HepG2 (cell line): ENCODE measurements around the gene ITGB5. TPM values are rescaled to one million over a fixed set of nuclear protein-coding genes. Genes with fewer than 3 reads are reported as not detected.

Experiments
- AKAP8 ChIP-seq: sonication (generic); formaldehyde crosslinking; IDR thresholded peaks from 2 replicates; pipeline ENCODE4 v1.5.1; 2020; ENCODE audit warnings: mild to moderate bottlenecking, missing genetic modification reagents
- GPBP1L1 ChIP-seq: sonication (generic); formaldehyde crosslinking; IDR thresholded peaks from 2 replicates; pipeline ENCODE4 v1.5.0; 2020; ENCODE audit warnings: mild to moderate bottlenecking, missing genetic modification reagents
- SNAPC4 ChIP-seq: sonication (generic); formaldehyde crosslinking; IDR thresholded peaks from 2 replicates; pipeline ENCODE4 v1.4.0; 2020; ENCODE audit warnings: mild to moderate bottlenecking, missing genetic modification reagents
- ZBED4 ChIP-seq: sonication (generic); formaldehyde crosslinking; IDR thresholded peaks from 2 replicates; pipeline ENCODE4 v1.4.0; 2020; ENCODE audit warnings: missing genetic modification reagents, borderline replicate concordance
- ZBTB1 ChIP-seq: sonication (generic); formaldehyde crosslinking; IDR thresholded peaks from 2 replicates; pipeline ENCODE4 v1.4.0; 2020; ENCODE audit warnings: missing genetic modification reagents, borderline replicate concordance
- ZNF790 ChIP-seq: sonication (generic); formaldehyde crosslinking; IDR thresholded peaks from 2 replicates; pipeline ENCODE4 v1.8.0; 2022; ENCODE audit warnings: missing genetic modification reagents, mild to moderate bottlenecking, borderline replicate concordance
- ZNF816 ChIP-seq: sonication (generic); formaldehyde crosslinking; IDR thresholded peaks from 2 replicates; pipeline ENCODE4 v1.8.0; 2022; ENCODE audit warnings: missing genetic modification reagents, mild to moderate bottlenecking, borderline replicate concordance
- ZNF841 ChIP-seq: sonication (generic); formaldehyde crosslinking; IDR thresholded peaks from 2 replicates; pipeline ENCODE4 v1.8.1; 2023; ENCODE audit warnings: missing genetic modification reagents, borderline replicate concordance
- ZZZ3 ChIP-seq: sonication (generic); formaldehyde crosslinking; IDR thresholded peaks from 2 replicates; pipeline ENCODE4 v1.4.0; 2020; ENCODE audit warnings: missing genetic modification reagents, mild to moderate bottlenecking, borderline replicate concordance
- polyA plus RNA-seq, 8 experiments: library from polyadenylated mRNA; depleted of rRNA in 3 of 8; stranded (reverse) in 7 of 8; unstranded in 1 of 8; fragments of >200 nt; fragmentation: Illumina TruSeq in 4 of 8; extraction: Trizol in 4 of 8; gene quantifications; 2 replicates each; pipeline versions ENCODE4 v1.2.1 to v1.2.3, GENCODE V29; 2011 to 2016; ENCODE audit warnings: low read depth in 4 of 8, missing spikeins in 1 of 8, mixed read lengths in 1 of 8; ENCODE audit not compliant: insufficient read depth in 1 of 8
- total RNA-seq, 5 experiments: library from RNA; depleted of rRNA; stranded (reverse); fragments of >200 nt; fragmentation: Illumina TruSeq; extraction: Trizol; gene quantifications; 2 replicates each; pipeline ENCODE4 v1.2.3, GENCODE V29; 2016; ENCODE audit warnings: low read depth in 1 of 5
- TF ChIP-seq, protein P1 (sequence below): sonication (generic); formaldehyde crosslinking; IDR thresholded peaks from 2 replicates; pipeline ENCODE4 v1.4.0; 2020; ENCODE audit warnings: low read depth, missing genetic modification reagents
- TF ChIP-seq, protein P2 (sequence below): sonication (generic); formaldehyde crosslinking; IDR thresholded peaks from 2 replicates; pipeline ENCODE4 v1.4.0; 2020; ENCODE audit warnings: mild to moderate bottlenecking, missing genetic modification reagents

ITGB5 gene
- total and polyA plus RNA-seq, 2 of the 13 experiments (the other 11 are each of a cell fraction or from before 2014, with no cell fraction given): 74.1 to 343 TPM

DNA sequence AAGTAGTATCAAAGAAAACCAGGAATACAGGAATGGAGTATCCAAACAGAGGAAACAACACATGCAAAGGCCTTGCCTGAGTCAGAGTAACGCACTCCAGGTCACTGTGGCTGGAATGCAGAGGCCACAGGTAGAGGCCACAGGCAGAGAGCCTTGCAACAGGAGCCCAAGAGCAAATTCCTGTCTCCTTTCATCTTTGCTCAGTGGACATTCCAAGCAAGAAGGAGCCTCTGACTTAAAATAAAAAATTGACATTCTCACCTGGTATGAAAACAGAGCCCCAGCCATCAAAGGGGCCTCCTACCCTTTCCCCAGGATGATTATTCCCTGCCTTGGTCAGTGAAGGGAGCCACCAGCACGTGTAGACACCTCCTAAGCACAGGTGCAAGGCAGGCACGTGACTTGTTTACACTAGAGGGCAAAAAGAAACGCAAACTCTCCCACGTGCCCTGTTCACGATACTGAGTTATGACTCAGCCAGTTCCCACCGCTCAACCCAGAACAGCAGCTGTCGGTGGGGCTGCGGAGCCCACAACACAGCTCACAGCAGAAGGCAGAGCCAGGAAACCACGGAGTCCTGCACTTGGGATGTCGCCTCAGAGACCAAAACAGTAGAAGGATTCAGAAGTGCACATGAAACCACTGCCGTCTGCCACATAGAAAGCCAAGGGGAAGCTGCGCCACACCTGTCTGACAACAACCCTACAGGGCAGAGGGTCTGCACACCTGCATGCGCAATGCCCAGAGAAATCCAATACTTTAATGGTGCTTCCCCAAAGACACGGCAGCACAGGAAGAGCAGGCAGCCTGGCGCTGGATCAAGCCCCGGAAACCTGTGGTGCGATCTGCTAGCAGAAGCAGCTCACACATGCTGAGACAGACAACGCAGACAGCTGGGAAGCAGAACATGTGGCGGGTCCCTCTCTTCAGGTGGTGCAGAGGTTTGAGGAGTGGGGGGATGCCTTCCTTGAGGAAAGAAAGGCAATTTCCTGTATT lies 52.1 kb downstream of the ITGB5 start (continued):
- TF ChIP-seq, protein P1, sequence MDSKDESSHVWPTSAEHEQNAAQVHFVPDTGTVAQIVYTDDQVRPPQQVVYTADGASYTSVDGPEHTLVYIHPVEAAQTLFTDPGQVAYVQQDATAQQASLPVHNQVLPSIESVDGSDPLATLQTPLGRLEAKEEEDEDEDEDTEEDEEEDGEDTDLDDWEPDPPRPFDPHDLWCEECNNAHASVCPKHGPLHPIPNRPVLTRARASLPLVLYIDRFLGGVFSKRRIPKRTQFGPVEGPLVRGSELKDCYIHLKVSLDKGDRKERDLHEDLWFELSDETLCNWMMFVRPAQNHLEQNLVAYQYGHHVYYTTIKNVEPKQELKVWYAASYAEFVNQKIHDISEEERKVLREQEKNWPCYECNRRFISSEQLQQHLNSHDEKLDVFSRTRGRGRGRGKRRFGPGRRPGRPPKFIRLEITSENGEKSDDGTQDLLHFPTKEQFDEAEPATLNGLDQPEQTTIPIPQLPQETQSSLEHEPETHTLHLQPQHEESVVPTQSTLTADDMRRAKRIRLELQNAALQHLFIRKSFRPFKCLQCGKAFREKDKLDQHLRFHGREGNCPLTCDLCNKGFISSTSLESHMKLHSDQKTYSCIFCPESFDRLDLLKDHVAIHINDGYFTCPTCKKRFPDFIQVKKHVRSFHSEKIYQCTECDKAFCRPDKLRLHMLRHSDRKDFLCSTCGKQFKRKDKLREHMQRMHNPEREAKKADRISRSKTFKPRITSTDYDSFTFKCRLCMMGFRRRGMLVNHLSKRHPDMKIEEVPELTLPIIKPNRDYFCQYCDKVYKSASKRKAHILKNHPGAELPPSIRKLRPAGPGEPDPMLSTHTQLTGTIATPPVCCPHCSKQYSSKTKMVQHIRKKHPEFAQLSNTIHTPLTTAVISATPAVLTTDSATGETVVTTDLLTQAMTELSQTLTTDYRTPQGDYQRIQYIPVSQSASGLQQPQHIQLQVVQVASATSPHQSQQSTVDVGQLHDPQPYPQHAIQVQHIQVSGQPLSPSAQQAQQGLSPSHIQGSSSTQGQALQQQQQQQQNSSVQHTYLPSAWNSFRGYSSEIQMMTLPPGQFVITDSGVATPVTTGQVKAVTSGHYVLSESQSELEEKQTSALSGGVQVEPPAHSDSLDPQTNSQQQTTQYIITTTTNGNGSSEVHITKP (CRISPR knock-in tag): no peak
- TF ChIP-seq SNAPC4: no peak
- peak; percentile 42; the same call in 1 of the 2 replicates for TF ChIP-seq ZBED4 (CRISPR knock-in tag)
- TF ChIP-seq, protein P2, sequence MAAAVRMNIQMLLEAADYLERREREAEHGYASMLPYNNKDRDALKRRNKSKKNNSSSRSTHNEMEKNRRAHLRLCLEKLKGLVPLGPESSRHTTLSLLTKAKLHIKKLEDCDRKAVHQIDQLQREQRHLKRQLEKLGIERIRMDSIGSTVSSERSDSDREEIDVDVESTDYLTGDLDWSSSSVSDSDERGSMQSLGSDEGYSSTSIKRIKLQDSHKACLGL (CRISPR knock-in tag): no peak
- TF ChIP-seq AKAP8 (CRISPR knock-in tag): no peak
- TF ChIP-seq ZBTB1 (CRISPR knock-in tag): no peak
- no peak for TF ChIP-seq ZNF841 (CRISPR knock-in tag)
- TF ChIP-seq GPBP1L1 (CRISPR knock-in tag): no peak
- no peak for TF ChIP-seq ZNF790 (CRISPR knock-in tag)
- no peak for TF ChIP-seq ZZZ3 (CRISPR knock-in tag)
- no peak for TF ChIP-seq ZNF816 (CRISPR knock-in tag)
